Measurements from ENCODE around the gene ELOVL6. TPM values are rescaled to one million over a fixed set of nuclear protein-coding genes. Genes with fewer than 3 reads are reported as not detected.

The ELOVL6 gene
- total RNA-seq, 2 donors from 2014 or later, result 43.7 to 66.3 TPM

GRCh38 chr4:110007217-110007616, 191.2 kb downstream of the ELOVL6 start:
- H3K4me1 ChIP-seq, result no peaks in the 10 kb centered on the region
- no peak overlapping the region for H3K4me3 ChIP-seq
- H3K9ac ChIP-seq (ENCODE audit: low read depth in 2 of 2, low read length in 2 of 2), result no peak overlapping the region
- intact Hi-C loops (cut with DNase I), result loop anchor here (5.0 to 10.0 kb wide), 2 partner anchors 205 to 308 kb away; no protein-coding TSS in a partner anchor
- H3K36me3 ChIP-seq, result no peaks in the 10 kb centered on the region
- TF ChIP-seq CTCF (IDR thresholded peaks at IDR 0.05), result no peak
- H3K27ac ChIP-seq, result no peak overlapping the region
- H3K9me3 ChIP-seq, result no peaks in the 10 kb centered on the region
- H3K27me3 ChIP-seq, result no peaks in the 10 kb centered on the region
- DNase-seq, result no peak

- DNase-seq, result no peak
- Histone ChIP-seq H3K4me3 (no peak overlapping the region), H3K9me3 (no peaks in the 10 kb centered on the region), H3K9ac (ENCODE audit: low read depth in 2 of 2, low read length in 2 of 2) (no peak overlapping the region), H3K36me3 (no peaks in the 10 kb centered on the region), H3K4me1 (no peaks in the 10 kb centered on the region), H3K27me3 (no peaks in the 10 kb centered on the region), H3K27ac (no peak overlapping the region)
- intact Hi-C loops (cut with DNase I), result loop anchor here (5.0 to 10.0 kb wide), 2 partner anchors 207 to 309 kb away; no protein-coding TSS in a partner anchor
- peak; percentile 74 for TF ChIP-seq CTCF (IDR thresholded peaks at IDR 0.05)
These were observed 192.9 kb downstream of the ELOVL6 start for GRCh38 chr4:110005461-110006056.

DNA sequence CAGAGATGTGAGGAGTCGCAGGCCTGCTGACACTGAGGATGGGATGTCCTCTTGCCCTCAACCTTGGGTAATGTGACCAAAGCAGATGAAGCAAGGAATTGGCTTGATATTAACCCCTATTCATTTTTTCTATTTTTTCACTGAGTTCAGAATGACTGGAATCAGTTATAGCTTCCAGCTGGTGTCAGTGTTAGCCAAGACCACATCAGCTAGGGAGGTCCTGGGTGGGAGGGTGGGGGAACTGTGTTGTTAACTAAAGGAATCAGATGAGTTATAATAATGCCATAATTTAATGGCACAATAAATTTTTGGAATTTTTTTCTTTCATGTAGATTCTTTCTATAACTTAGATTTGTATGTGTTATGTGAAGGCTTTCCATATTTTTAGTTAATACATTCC, 193.9 kb downstream of the ELOVL6 start:
- H3K4me1 ChIP-seq, result peaks cover 1% of the 10 kb centered on the region
- TF ChIP-seq CTCF (IDR thresholded peaks at IDR 0.05), result no peak
- intact Hi-C loops (cut with DNase I), result loop anchor here (10.0 kb wide), 1 partner anchor 310 kb away; no protein-coding TSS in a partner anchor
- no peak overlapping the region for H3K9ac ChIP-seq (ENCODE audit: low read depth in 2 of 2, low read length in 2 of 2)
- no peak overlapping the region for H3K4me3 ChIP-seq
- no peak overlapping the region for H3K27ac ChIP-seq
- no peaks in the 10 kb centered on the region for H3K9me3 ChIP-seq
- H3K27me3 ChIP-seq, result no peaks in the 10 kb centered on the region
- DNase-seq, result no peak
- H3K36me3 ChIP-seq, result no peaks in the 10 kb centered on the region

DNA sequence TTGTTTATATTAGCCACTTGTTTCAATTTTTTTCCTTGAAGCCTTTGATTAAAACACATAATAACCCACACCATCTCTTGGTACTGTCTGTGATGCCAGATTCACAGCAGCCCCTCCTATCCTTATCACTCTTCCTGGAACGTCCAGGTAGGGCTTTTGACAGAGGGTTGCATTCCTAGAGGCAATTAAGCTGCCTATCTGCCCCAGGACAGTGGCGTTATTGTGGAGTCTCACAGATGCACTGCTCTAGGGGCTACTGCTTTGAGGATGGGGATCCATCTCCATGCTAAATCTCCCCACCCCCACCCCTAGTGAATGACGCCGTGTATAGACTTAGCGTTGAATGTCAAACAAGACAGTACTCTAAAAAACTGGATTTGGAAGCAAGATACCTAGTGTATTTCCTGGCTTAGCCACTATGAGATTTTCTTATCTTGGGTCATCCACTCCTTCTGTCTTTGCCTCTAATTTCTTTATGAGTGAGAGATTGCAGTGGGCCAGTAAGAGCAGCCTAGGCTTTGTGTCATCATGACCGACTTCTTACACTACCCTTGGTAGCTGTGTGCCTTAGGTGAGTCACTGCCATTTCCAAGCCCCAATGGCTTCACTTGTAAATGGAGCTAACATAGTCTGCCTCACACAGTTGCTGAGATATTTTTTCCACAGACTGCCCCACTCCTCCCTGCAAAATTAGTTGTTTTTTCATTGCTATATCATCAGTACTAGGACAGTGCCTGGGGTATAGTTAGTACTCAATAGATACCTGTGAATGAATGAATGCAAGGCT, 194.8 kb downstream of the ELOVL6 start:
- intact Hi-C loops (cut with DNase I), result loop anchor here (10.0 kb wide), 1 partner anchor 311 kb away; no protein-coding TSS in a partner anchor
- TF ChIP-seq CTCF (IDR thresholded peaks at IDR 0.05), result no peak
- no peaks in the 10 kb centered on the region for H3K36me3 ChIP-seq

DNA sequence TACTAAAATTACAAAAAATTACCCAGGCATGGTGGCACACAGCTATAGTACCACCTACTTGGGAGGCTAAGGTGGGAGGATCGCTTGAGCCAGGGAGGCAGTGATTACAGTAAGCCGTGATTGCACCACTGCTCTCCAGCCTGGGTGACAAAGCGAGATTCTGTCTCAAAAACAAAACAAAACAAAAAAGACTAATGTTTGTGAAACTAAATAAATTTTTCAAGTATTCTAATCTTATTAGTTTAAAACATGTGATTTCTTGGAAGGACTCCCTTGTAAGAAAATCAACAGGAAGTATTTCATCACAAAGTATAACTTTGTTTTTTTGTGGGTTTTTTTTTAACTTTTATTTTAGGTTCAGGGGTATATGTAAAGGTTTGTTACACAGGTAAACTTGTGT, 196.1 kb downstream of the ELOVL6 start:
- Histone ChIP-seq H3K4me1 (peaks cover 4% of the 10 kb centered on the region), H3K27ac (no peak overlapping the region), H3K9me3 (no peaks in the 10 kb centered on the region), H3K27me3 (no peaks in the 10 kb centered on the region), H3K9ac (ENCODE audit: low read depth in 2 of 2, low read length in 2 of 2) (no peak overlapping the region), H3K4me3 (no peak overlapping the region), H3K36me3 (no peaks in the 10 kb centered on the region)
- no peak for TF ChIP-seq CTCF (IDR thresholded peaks at IDR 0.05)
- DNase-seq, result no peak
- intact Hi-C loops (cut with DNase I), result loop anchor here (10.0 kb wide), 1 partner anchor 312 kb away; no protein-coding TSS in a partner anchor

More for the DNA sequence above, 194.8 kb downstream of the ELOVL6 start:
- no peak for DNase-seq
- H3K4me1 ChIP-seq, result peaks cover 4% of the 10 kb centered on the region
- no peak overlapping the region for H3K9ac ChIP-seq (ENCODE audit: low read depth in 2 of 2, low read length in 2 of 2)
- no peaks in the 10 kb centered on the region for H3K9me3 ChIP-seq
- no peak overlapping the region for H3K27ac ChIP-seq
- H3K27me3 ChIP-seq, result no peaks in the 10 kb centered on the region
- H3K4me3 ChIP-seq, result no peak overlapping the region
